Measurements from ENCODE around the gene MORN5.

The MORN5 gene

DNA sequence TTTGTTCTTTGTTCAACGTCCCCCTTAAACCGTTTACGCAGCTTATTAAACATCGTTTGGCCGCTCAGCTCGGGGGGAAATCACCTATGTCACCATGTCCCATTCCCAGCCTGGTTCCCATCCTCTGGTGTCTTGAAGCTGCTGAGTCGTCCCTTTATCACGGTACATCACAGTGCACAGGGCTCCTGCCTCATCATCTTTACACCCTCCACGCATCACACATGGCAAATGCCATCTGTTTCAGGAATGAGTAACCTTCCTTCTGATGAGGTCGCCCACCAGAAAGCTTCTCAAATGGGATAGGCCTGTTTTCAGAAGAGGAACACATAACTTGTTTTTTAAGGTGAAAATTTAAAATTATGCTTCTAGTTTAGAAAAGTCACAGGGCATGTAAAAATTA lies 77.0 kb downstream of the MORN5 start:
- TF ChIP-seq, protein P1, sequence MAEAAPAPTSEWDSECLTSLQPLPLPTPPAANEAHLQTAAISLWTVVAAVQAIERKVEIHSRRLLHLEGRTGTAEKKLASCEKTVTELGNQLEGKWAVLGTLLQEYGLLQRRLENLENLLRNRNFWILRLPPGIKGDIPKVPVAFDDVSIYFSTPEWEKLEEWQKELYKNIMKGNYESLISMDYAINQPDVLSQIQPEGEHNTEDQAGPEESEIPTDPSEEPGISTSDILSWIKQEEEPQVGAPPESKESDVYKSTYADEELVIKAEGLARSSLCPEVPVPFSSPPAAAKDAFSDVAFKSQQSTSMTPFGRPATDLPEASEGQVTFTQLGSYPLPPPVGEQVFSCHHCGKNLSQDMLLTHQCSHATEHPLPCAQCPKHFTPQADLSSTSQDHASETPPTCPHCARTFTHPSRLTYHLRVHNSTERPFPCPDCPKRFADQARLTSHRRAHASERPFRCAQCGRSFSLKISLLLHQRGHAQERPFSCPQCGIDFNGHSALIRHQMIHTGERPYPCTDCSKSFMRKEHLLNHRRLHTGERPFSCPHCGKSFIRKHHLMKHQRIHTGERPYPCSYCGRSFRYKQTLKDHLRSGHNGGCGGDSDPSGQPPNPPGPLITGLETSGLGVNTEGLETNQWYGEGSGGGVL (tag by site-specific recombination; IDR thresholded peaks at IDR 0.05) = no peak
- TF ChIP-seq ZNF426 (tag by site-specific recombination; IDR thresholded peaks at IDR 0.05) = no peak
- TF ChIP-seq ZNF112 (tag by site-specific recombination; IDR thresholded peaks at IDR 0.05) = no peak
- TF ChIP-seq ZBTB1 (tag by site-specific recombination; IDR thresholded peaks at IDR 0.05) = no peak
- 0 out of 2 replicates have a peak, but pooled peaks have one; percentile 14 for TF ChIP-seq ZNF629 (tag by site-specific recombination; IDR thresholded peaks at IDR 0.05)
- no peak for TF ChIP-seq SCRT2 (tag by site-specific recombination; IDR thresholded peaks at IDR 0.05)
- no peak for TF ChIP-seq SP3 (tag by site-specific recombination; IDR thresholded peaks at IDR 0.05)
- TF ChIP-seq ZNF174 (tag by site-specific recombination; IDR thresholded peaks at IDR 0.05) = no peak
- POLR2A ChIA-PET = no interaction called here
- no peak overlapping the region for H3K27ac ChIP-seq (ENCODE audit: extremely low read depth, low read depth, low read length)
- CTCF ChIA-PET = no interaction called here
- no peak overlapping the region for H3K4me3 ChIP-seq (ENCODE audit: low read depth, low read length)
- no peaks in the 10 kb centered on the region for H3K9me3 ChIP-seq (ENCODE audit: control insufficient read depth, insufficient read depth, low read depth, low read length)
- no peaks in the 10 kb centered on the region for H3K4me1 ChIP-seq (ENCODE audit: control insufficient read depth, insufficient read depth, low read length)
- peaks cover 5 to 20% of the 10 kb centered on the region in 2 experiments; a peak in 2 of 3 replicates for H3K36me3 ChIP-seq (ENCODE audit: control insufficient read depth in 2 of 2, insufficient read depth in 1 of 2, low read length in 2 of 2)

DNA sequence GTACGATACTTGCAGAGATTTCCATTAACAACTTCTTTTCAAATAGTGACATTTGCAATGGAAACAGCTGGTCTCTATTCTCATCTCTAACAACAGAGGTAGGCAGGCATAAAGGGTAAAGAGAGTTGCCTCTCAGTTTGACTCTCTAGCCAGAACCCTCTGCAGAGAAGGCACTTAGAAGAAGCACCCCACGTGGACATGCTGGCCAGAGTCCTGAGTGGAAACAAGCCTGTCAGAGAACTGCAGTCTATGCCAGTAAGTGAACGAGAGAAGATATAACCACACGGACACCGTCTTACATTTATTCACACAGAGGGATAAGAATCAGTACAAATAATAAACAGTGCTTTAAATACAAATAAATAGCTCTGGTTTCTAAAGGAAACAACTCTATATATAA lies 80.0 kb downstream of the MORN5 start:
- POLR2A ChIA-PET = no interaction called here
- no peak overlapping the region for H3K4me3 ChIP-seq (ENCODE audit: low read depth, low read length)
- no peaks in the 10 kb centered on the region for H3K4me1 ChIP-seq (ENCODE audit: control insufficient read depth, insufficient read depth, low read length)
- no peak overlapping the region for H3K27ac ChIP-seq (ENCODE audit: extremely low read depth, low read depth, low read length)
- CTCF ChIA-PET = no interaction called here
- H3K36me3 ChIP-seq (ENCODE audit: control insufficient read depth in 2 of 2, insufficient read depth in 1 of 2, low read length in 2 of 2) = peaks cover 8 to 50% of the 10 kb centered on the region in 2 experiments; a peak in 2 of 3 replicates
- TF ChIP-seq GLIS1 (tag by site-specific recombination; IDR thresholded peaks at IDR 0.05) = no peak
- no peak for TF ChIP-seq ZNF530 (tag by site-specific recombination; IDR thresholded peaks at IDR 0.05; ENCODE audit: low read depth)
- TF ChIP-seq ZNF394 (tag by site-specific recombination; IDR thresholded peaks at IDR 0.05; ENCODE audit: borderline replicate concordance) = no peak
- H3K9me3 ChIP-seq (ENCODE audit: control insufficient read depth, insufficient read depth, low read depth, low read length) = no peaks in the 10 kb centered on the region

DNA sequence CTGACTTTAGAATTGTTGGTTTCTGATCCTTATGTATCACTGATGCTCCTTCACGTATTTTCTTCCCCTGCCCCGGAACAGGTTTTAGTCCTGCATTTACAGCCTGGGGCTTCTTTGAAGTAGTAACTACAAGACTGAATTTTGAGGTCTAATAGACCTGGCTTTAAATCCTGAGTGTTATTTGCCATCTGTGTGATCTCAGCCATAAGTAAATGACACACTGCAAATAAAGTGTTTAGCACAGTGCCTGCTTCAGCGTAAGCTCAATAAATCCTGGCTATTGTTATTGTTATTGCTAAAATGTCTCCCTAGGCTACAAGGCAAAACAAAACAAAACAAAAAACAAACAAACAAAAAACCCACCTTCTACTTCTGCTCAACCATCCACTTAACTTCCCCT lies 84.6 kb downstream of the MORN5 start:
- Histone ChIP-seq H3K4me3 (ENCODE audit: low read depth, low read length) (no peak overlapping the region), H3K9me3 (ENCODE audit: control insufficient read depth, insufficient read depth, low read depth, low read length) (no peaks in the 10 kb centered on the region), H3K36me3 (ENCODE audit: control insufficient read depth in 2 of 2, insufficient read depth in 1 of 2, low read length in 2 of 2) (peaks cover 10 to 83% of the 10 kb centered on the region in 2 experiments), H3K4me1 (ENCODE audit: control insufficient read depth, insufficient read depth, low read length) (no peaks in the 10 kb centered on the region), H3K27ac (ENCODE audit: extremely low read depth, low read depth, low read length) (no peak overlapping the region)
- CTCF ChIA-PET = no interaction called here
- POLR2A ChIA-PET = no interaction called here
- TF ChIP-seq YY2 (tag by site-specific recombination; IDR thresholded peaks at IDR 0.05) (no peak), ZNF843 (tag by site-specific recombination; IDR thresholded peaks at IDR 0.05) (no peak), ZNF830 (tag by site-specific recombination; IDR thresholded peaks at IDR 0.05; ENCODE audit: low read depth) (no peak), ZNF18 (tag by site-specific recombination; IDR thresholded peaks at IDR 0.05) (no peak), ZNF112 (tag by site-specific recombination; IDR thresholded peaks at IDR 0.05) (no peak), ZNF549 (tag by site-specific recombination; IDR thresholded peaks at IDR 0.05) (no peak), ZNF600 (tag by site-specific recombination; IDR thresholded peaks at IDR 0.05) (no peak), HOXD13 (CRISPR knock-in tag; IDR thresholded peaks at IDR 0.05; ENCODE audit: borderline replicate concordance) (no peak), ZBTB10 (tag by site-specific recombination; IDR thresholded peaks at IDR 0.05) (no peak)
- TF ChIP-seq, protein P2, sequence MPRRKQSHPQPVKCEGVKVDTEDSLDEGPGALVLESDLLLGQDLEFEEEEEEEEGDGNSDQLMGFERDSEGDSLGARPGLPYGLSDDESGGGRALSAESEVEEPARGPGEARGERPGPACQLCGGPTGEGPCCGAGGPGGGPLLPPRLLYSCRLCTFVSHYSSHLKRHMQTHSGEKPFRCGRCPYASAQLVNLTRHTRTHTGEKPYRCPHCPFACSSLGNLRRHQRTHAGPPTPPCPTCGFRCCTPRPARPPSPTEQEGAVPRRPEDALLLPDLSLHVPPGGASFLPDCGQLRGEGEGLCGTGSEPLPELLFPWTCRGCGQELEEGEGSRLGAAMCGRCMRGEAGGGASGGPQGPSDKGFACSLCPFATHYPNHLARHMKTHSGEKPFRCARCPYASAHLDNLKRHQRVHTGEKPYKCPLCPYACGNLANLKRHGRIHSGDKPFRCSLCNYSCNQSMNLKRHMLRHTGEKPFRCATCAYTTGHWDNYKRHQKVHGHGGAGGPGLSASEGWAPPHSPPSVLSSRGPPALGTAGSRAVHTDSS (tag by site-specific recombination; IDR thresholded peaks at IDR 0.05) = no peak

Data from HEK293 (cell line).